Measurements from ENCODE around the gene LRFN5.

LRFN5 gene

DNA sequence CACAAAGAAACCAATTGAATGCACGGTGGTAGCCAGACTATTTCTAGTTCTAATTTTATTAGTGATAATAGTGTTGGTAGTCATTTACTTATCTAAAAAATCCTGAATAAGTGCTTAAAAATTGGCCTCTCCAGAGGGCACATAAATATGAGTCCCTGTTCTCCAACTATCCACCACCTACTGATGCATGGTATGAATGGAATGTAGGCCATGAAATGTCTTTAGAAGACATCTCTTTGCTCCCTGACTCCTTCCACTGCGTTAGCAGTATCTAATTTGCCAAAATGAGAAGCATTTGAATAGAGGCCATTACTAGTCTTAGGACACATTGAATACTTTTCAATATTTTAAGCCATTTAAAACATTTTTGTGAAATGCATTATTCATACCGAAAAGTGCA is 261.7 kb downstream of the LRFN5 start:
- H2AFZ ChIP-seq (ENCODE audit: low read depth, low read length) = no peak overlapping the region
- H3K4me2 ChIP-seq (ENCODE audit: insufficient read depth, low read length) = no peak overlapping the region
- H3K36me3 ChIP-seq (ENCODE audit: insufficient read depth, low read length) = no peaks in the 10 kb centered on the region
- no peak overlapping the region for H3K4me3 ChIP-seq (ENCODE audit: low read depth in 1 of 2, low read length in 2 of 2)
- H3K79me2 ChIP-seq (ENCODE audit: insufficient read depth, low read length) = no peaks in the 10 kb centered on the region
- no peak for ATAC-seq (ENCODE audit: insufficient read depth, low read depth)
- no peaks in the 10 kb centered on the region for H3K27me3 ChIP-seq (ENCODE audit: insufficient read depth, low read length, poor library complexity)
- TF ChIP-seq, protein P1, sequence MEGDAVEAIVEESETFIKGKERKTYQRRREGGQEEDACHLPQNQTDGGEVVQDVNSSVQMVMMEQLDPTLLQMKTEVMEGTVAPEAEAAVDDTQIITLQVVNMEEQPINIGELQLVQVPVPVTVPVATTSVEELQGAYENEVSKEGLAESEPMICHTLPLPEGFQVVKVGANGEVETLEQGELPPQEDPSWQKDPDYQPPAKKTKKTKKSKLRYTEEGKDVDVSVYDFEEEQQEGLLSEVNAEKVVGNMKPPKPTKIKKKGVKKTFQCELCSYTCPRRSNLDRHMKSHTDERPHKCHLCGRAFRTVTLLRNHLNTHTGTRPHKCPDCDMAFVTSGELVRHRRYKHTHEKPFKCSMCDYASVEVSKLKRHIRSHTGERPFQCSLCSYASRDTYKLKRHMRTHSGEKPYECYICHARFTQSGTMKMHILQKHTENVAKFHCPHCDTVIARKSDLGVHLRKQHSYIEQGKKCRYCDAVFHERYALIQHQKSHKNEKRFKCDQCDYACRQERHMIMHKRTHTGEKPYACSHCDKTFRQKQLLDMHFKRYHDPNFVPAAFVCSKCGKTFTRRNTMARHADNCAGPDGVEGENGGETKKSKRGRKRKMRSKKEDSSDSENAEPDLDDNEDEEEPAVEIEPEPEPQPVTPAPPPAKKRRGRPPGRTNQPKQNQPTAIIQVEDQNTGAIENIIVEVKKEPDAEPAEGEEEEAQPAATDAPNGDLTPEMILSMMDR (IDR thresholded peaks at IDR 0.05; ENCODE audit: borderline replicate concordance, extremely low read depth, low read length, poor library complexity, severe bottlenecking) = no peak
- no peak for TF ChIP-seq EZH2 (IDR thresholded peaks at IDR 0.05; ENCODE audit: borderline replicate concordance, low read depth, low read length, severe bottlenecking)
- H3K27ac ChIP-seq (ENCODE audit: low read length) = no peak overlapping the region
- no peak overlapping the region for H3K9ac ChIP-seq (ENCODE audit: low read depth, low read length)
- H3K4me1 ChIP-seq (ENCODE audit: insufficient read depth, low read length) = no peaks in the 10 kb centered on the region
- no peaks in the 10 kb centered on the region for H4K20me1 ChIP-seq (ENCODE audit: insufficient read depth, low read length)
- no peaks in the 10 kb centered on the region for H3K9me3 ChIP-seq (ENCODE audit: insufficient read depth, low read length, severe bottlenecking)
- no peak for DNase-seq

DNA sequence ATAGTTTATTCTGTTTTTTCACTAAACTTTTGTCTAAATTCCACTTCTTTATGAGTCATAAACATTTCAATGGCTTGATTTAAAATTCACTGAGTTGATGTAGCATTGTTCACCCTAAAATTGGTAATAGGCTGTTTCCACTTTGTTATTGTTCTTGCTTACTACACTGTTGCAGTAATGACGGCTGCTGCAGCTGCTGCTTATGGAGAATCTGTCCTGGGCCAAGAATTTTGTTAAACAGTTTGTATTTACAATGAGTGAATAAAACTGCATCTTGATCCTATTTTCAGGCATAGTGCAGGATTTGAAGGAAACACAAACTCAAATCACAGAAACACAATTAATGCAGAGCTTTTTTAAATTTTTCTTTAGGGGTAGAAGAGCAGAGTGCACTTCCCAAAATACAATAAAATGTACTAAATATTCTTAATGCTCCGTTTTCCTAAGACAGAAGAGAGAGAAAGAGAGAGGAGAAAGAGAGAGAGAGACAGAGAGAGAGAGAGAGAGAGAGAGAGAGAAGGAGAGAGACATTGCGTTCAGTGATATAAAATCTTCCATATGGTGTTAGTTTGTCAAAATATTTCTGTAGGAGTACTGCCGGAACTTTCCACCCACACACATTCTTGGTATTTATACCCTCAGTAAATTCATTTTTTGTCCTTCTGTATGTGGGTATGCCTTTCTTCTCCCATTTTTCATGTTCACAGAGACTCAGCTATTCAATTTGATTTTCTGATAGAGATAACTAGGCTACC is 266.4 kb downstream of the LRFN5 start:
- DNase-seq = no peak
- H3K79me2 ChIP-seq (ENCODE audit: insufficient read depth, low read length) = no peaks in the 10 kb centered on the region
- H3K36me3 ChIP-seq (ENCODE audit: insufficient read depth, low read length) = no peaks in the 10 kb centered on the region
- H3K4me1 ChIP-seq (ENCODE audit: insufficient read depth, low read length) = no peaks in the 10 kb centered on the region
- no peak overlapping the region for H3K27ac ChIP-seq (ENCODE audit: low read length)
- no peak overlapping the region for H3K4me3 ChIP-seq (ENCODE audit: low read depth in 1 of 2, low read length in 2 of 2)
- no peaks in the 10 kb centered on the region for H3K27me3 ChIP-seq (ENCODE audit: insufficient read depth, low read length, poor library complexity)
- H3K9me3 ChIP-seq (ENCODE audit: insufficient read depth, low read length, severe bottlenecking) = no peaks in the 10 kb centered on the region
- no peak for TF ChIP-seq EZH2 (IDR thresholded peaks at IDR 0.05; ENCODE audit: borderline replicate concordance, low read depth, low read length, severe bottlenecking)
- TF ChIP-seq, protein P1 (IDR thresholded peaks at IDR 0.05; ENCODE audit: borderline replicate concordance, extremely low read depth, low read length, poor library complexity, severe bottlenecking) = no peak
- no peak for ATAC-seq (ENCODE audit: insufficient read depth, low read depth)
- no peak overlapping the region for H3K9ac ChIP-seq (ENCODE audit: low read depth, low read length)
- no peak overlapping the region for H2AFZ ChIP-seq (ENCODE audit: low read depth, low read length)
- no peak overlapping the region for H3K4me2 ChIP-seq (ENCODE audit: insufficient read depth, low read length)
- no peaks in the 10 kb centered on the region for H4K20me1 ChIP-seq (ENCODE audit: insufficient read depth, low read length)

DNA sequence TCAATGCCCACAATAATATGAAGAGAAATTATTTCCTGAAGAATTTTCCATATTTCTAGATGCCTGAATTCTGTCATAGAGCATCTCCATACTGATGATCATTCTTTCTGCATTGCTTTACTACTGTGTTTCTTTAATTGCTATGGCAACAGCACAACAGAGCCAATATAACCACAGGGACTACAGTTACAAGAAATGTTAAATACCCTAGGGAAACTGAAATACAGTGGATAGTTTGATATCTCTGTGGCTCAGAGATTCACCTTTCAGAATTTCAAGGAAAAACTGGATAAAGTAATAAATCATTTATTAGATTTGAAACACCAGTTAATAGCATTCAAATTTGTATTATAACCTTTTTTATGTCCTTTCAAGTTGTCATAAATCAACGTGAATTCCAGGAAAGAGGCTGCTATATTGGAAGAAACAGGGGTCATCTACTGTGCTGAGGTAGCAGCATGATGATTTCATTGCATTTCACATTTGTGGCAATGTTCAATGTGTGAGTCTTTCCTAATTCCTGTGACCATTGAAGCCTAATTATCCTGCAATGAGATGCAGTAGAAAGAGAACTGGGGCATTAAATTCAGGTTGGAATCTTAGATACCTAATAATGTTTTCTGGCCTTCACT is 267.1 kb downstream of the LRFN5 start:
- Histone ChIP-seq H3K4me2 (ENCODE audit: insufficient read depth, low read length) (no peak overlapping the region), H3K79me2 (ENCODE audit: insufficient read depth, low read length) (no peaks in the 10 kb centered on the region), H2AFZ (ENCODE audit: low read depth, low read length) (no peak overlapping the region), H3K9me3 (ENCODE audit: insufficient read depth, low read length, severe bottlenecking) (no peaks in the 10 kb centered on the region), H3K27me3 (ENCODE audit: insufficient read depth, low read length, poor library complexity) (no peaks in the 10 kb centered on the region), H3K9ac (ENCODE audit: low read depth, low read length) (no peak overlapping the region), H3K4me1 (ENCODE audit: insufficient read depth, low read length) (no peaks in the 10 kb centered on the region), H3K27ac (ENCODE audit: low read length) (no peak overlapping the region), H4K20me1 (ENCODE audit: insufficient read depth, low read length) (no peaks in the 10 kb centered on the region), H3K36me3 (ENCODE audit: insufficient read depth, low read length) (no peaks in the 10 kb centered on the region), H3K4me3 (ENCODE audit: low read depth in 1 of 2, low read length in 2 of 2) (no peak overlapping the region)
- ATAC-seq (ENCODE audit: insufficient read depth, low read depth) = no peak
- no peak for DNase-seq
- TF ChIP-seq, protein P1 (IDR thresholded peaks at IDR 0.05; ENCODE audit: borderline replicate concordance, extremely low read depth, low read length, poor library complexity, severe bottlenecking) = no peak
- TF ChIP-seq EZH2 (IDR thresholded peaks at IDR 0.05; ENCODE audit: borderline replicate concordance, low read depth, low read length, severe bottlenecking) = no peak

All from DND-41 (cell line).